GM21619 (cell line): ENCODE results near the gene KCNMA1.
"Not testable (repeated sequence)": the region's sequence is repeated elsewhere in the genome, so short reads cannot be mapped to it uniquely, and the experiment has no call there.

Source experiments
- ATAC-seq: cut with Tn5 transposase; IDR thresholded peaks from one replicate; pipeline ENCODE4 v1.9.1; 2021; ENCODE audit not compliant: unreplicated experiment

The KCNMA1 gene

GRCh38 chr10:77428691-77429395 is 208.8 kb downstream of the KCNMA1 start:
- ATAC-seq: no peak

- ATAC-seq: no peak
Observed at GRCh38 chr10:77424257-77424656, 213.4 kb downstream of the KCNMA1 start.

DNA sequence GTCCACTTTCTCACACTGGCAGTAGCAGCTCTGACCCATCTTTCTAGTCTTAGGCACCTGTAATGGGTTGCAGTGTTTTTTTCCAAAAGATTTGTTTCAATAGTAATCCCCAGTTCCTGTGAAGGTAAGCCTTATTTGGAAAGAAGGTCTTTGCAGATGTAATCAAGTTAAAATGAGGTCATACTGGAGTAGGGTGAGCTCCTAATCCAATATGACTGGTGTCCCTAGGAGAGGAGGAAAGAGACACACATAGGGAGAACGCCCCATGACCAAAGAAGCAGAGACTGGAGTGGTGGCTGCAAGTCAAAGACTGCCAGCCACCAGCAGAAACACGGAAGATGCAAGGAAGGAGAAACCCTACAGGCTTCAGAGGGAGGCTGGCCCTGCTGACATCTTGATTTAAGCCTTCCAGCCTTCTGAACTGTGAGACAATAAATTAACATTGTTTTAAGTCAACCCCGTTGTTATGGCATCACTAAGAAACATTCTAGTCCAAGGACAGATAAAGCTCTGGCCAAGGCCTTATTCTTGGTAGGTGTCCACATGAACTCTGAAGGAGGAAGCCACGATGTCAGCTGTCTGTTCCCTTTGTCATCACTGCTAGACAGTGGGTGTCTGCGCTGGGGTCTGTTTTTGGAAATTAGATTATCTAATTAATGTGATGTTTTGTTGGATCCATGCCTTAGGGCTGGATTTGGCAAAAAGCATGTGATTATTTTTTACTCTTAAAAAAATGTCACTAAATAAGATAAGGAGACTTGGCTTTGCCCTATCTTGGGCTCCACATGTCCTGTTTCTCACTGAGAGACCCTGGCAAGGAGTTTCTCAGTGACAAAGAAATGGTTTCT is 214.9 kb downstream of the KCNMA1 start:
- ATAC-seq: no peak

DNA sequence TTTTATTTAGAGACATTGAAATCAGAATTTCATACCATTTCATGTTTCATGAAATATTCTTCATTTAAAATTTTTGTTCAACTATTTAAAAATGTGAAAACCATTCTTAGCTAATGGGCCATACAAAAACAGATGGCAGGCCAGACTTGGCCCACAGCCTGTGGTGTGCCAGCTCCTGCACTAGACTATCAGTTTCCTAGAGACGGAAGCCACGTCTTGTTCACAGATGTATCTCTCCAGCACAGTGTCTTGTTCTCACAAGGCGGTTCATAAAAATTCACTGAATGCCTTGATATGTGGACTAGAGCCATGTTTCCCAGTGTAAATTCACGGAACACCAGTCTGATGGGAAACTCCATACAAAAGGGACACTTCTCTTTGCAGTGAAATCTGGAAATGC is 216.0 kb downstream of the KCNMA1 start:
- ATAC-seq: no peak

GRCh38 chr10:77420947-77421523 is 216.6 kb downstream of the KCNMA1 start:
- no peak for ATAC-seq

DNA sequence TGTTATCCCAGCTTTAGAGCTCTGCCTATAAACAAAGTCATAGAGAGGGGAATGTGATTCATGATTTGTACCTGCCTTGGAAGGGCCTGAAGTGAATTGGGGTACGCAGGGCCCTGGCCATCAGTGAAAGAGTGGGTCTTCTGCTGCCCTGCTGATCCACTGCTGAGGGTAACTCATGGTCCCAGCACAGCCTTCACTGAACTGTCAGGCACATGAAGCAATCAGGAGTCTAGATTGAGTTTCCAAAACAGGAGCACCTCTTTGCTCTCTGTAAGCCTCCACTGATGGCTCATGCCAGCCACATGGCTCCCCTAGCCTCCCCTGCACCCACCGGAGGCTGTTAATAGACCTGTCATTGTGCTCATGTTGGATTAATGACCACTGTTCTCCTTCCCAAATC is 217.6 kb downstream of the KCNMA1 start:
- ATAC-seq: no peak

DNA sequence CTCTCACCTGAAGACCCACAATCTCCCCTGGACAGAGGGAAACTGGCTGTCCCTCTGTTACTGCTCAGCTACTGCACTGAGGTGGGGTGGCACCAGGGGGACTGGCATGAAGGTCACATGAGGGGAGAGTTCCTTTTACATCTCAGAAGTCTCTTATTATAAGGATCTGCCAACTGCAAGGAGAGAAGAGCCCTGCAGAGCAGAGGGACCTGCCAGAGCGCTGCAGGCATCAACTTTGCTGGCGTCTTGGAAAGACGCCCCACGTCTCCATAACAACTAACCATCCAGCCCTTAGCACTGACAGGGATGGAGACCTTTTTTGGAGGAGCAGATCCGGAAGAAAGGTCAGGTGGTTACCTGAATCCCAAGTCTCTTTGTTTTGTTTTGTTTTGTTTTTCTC is 218.6 kb downstream of the KCNMA1 start:
- ATAC-seq: no peak

DNA sequence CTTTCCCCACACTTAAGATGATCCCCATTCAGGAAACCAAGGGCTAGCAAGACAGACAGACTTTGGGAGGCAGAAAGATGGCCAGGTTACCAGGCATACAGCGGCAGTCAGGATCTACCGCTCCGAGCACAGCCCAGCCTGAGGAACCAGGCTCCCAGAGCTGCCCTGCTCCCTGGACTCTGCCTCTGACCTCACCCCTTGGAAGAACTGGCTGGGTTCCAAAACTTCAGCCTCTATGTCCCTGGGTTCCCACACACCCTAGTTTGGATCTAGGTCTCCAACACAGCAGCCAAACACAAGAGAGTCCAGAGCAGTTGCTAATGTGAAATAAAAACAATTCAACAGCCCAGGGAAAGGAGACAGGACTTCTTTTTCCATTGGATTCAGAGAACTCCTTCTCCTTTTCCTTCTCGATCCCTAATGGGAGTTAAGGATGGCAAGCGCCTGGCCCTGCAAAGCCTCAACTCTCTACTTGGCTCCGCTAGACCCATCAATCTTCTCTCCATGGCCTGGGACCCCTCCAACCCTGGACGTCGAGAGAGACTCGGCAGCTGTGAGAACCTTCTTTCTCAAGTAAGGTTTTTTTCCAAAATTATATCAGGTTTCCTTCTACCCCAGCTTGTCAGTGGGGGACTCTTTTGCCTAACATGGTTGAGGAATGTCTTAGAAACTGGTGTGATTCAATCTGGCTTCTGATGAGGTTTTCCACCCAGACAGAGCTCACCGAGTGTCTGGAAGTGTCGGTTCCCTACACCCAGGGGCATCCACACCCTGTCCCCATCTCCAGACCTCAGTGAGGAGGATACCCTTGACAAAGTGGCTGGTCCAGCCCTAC is 219.6 kb downstream of the KCNMA1 start:
- ATAC-seq: no peak

DNA sequence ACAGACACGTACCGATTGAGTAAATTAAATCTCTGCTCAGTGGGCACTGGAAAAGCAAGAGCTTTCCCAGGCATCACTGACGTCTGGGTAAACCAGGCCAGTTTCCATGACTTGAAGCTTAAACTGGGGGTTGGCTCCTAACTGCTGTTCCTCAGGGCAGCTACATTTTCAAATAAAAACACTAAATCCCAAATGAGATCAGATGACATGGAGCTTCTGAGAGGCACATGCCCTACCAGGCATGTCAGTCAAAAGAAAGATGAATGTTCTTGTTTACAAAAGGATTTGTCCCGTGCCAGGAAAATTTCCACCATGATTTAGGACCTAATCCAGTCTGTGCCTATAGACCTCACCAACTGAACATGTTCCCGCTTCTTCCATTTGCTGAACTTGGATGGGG is 220.2 kb downstream of the KCNMA1 start:
- ATAC-seq: no peak

DNA sequence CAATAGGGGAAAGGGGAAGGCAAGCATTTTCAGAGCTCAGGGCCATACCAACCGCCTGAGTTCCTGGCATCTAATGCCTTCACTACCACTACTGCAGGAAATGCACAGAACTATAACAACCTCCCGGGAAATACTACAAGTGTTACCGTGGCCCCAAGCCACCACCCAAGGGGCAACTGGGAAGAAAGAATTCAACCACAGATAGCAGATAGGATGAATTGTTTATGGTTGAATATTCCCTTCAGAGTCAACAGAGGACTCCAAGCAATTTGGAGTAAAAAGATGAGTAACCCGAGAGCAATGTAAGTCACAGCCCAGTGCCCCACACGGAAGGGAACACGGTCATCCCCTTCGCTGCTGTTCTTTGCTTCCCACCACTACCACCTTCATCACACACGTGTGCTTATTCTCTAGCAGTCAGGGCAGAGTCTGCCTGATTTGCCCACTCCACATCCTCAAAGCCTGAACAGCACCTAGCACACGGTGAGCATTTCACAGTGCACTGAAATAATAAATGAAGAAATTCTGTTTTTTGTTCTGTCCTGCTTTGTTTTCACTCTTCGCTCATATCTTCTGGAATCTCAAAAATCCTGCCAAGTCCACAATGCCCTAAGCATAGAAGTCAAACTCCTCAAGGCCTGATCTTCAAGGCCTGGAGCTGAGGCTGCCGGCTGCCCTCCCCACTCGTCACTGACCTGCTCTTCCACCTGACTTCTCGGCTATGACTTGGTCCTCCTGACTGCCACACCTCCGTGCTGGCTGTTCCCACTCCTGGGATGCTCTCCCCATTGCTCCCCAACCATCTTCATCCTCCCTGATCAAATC is 221.1 kb downstream of the KCNMA1 start:
- no peak for ATAC-seq

GRCh38 chr10:77415313-77415960 is 222.2 kb downstream of the KCNMA1 start:
- ATAC-seq: no peak

DNA sequence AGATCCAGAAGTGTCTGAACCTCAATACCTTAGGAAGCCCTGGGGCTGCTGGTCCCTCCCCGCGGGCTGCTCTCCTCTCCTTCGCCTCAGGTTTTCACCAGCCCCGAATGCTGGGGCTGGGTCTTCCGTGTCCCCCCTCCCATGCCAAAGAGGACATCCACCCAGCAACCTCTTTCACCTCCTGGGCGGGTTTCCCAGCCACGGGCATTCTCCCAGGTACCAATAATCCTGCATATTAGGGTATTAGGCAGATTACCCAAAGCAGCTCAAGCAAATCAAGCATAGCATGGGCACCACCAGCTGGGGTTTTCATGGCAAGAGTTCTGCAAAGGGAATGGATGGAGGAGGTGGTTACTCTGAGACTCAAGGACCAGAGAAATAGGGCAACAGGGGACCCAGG is 224.4 kb downstream of the KCNMA1 start:
- no peak for ATAC-seq

DNA sequence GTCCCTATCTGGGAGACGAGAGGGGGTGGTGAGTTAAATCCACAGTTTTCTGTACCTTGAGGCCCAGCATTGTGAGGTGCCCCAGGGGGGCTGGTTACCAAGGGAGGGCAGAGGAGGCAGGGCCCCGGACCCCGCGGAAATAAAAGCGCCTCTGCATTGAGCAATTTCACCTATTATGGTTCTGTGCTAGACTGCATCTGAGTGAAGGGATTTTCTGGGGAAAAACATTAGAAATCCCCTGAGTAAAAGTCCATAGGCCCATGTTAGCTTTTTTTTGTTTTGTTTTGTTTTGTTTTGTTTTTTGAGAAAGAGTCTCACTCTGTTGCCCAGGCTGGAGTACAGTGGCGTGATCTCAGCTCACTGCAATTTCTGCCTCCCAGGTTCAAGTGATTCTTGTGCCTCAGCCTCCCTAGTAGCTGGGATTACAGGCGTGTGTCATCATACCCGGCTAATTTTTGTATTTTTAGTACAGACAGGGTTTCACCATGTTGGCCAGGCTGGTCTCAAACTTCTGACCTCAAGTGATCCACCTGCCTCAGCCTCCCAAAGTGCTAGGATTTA is 225.0 kb downstream of the KCNMA1 start:
- not testable (repeated sequence) for ATAC-seq

DNA sequence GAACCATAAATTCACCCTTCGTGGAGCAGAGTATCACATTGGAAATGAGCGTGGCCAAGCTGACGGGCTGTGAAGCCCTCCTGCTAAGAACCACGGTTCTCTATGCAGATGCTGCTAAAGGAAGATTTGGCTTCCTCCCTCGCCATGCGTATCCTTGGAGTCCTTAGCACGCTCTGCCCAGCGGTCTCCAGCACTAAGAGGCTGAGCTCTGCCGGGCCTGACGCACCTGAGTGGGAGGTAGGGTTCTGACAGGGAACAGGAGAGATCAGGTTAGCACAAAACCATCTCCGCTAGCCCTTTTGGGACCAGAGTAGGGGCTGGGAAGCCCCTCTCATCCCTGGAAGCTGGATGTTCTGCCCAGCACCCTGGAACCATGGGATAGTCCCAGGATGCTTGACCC is 225.8 kb downstream of the KCNMA1 start:
- no peak for ATAC-seq

DNA sequence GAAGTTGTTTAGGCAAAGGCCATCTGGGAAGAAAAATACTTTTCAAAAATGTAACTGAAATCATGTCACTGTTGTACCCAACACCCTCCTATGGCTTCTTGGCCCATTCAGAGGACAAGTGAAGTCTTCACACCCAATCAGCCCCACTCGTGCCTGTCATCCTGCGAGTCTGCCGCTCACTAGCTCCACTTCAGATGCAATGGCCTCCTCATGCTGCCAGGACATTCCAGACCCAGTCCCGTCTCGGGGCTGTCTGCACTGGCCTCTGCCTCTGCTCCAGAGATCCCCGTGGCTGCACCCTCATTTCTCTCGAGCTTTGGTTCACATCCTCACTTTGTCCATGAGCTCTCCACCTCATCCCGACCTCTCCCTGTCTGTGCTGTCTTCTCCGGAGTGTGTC is 227.1 kb downstream of the KCNMA1 start:
- no peak for ATAC-seq

- no peak for ATAC-seq
Observed at GRCh38 chr10:77409697-77410471, 227.7 kb downstream of the KCNMA1 start.

GRCh38 chr10:77408259-77408658 is 229.3 kb downstream of the KCNMA1 start:
- no peak for ATAC-seq

- ATAC-seq: no peak
Observed at GRCh38 chr10:77406764-77407430, 230.7 kb downstream of the KCNMA1 start.
